Eye (tissue), 1 donor: Measurements from ENCODE around the gene MKNK1.

ENCODE experiments used
- DNase-seq: peaks from one replicate; pipeline ENCODE4 v3.0.0-alpha.2; 2015

Gene MKNK1

GRCh38 chr1:46557403-46557802 is 46.7 kb downstream of the MKNK1 start:
- DNase-seq: no peak

- DNase-seq: no peak
Measured at GRCh38 chr1:46556822-46557221, 47.2 kb downstream of the MKNK1 start.

GRCh38 chr1:46555826-46556619 is 48.0 kb downstream of the MKNK1 start:
- DNase-seq: no peak

GRCh38 chr1:46554597-46555381 is 49.3 kb downstream of the MKNK1 start:
- peak; percentile 71 for DNase-seq

DNA sequence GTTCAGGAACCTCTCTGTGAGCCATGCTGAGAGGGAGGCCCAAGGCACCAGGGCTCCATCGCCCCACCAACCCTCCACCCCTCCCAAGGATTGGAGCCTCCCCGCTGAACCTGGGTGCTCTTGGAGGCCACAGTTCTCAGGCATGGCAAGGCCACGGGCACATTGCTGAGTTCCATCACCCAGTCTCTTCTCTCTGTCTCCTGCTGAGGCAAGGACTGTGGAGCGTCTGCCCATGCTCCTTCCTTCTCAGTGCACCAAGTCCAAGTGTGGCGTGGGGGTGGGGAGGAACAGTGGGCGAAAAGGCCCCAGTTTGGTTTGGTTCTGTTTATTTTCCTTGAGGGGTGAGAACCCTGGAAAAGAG is 49.9 kb downstream of the MKNK1 start:
- no peak for DNase-seq

DNA sequence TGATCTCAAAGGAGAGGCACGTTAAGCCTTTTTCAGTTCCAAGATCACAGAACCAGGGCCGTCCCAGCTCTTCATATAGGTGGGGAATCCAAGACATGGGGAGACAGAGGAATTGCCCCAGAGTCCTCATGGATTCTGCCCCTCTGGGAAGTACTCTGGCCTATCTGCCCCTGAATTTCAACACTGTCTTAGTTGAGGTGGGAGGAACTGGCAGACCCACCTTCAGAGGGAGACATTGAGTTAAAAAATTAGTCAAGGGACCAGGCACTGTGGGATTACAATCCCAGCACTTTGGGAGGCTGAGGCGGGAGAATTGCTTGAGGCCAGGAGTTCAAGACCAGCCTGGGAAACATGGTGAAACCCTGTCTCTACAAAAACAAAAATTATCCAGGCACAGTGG is 50.6 kb downstream of the MKNK1 start:
- DNase-seq: no peak

DNA sequence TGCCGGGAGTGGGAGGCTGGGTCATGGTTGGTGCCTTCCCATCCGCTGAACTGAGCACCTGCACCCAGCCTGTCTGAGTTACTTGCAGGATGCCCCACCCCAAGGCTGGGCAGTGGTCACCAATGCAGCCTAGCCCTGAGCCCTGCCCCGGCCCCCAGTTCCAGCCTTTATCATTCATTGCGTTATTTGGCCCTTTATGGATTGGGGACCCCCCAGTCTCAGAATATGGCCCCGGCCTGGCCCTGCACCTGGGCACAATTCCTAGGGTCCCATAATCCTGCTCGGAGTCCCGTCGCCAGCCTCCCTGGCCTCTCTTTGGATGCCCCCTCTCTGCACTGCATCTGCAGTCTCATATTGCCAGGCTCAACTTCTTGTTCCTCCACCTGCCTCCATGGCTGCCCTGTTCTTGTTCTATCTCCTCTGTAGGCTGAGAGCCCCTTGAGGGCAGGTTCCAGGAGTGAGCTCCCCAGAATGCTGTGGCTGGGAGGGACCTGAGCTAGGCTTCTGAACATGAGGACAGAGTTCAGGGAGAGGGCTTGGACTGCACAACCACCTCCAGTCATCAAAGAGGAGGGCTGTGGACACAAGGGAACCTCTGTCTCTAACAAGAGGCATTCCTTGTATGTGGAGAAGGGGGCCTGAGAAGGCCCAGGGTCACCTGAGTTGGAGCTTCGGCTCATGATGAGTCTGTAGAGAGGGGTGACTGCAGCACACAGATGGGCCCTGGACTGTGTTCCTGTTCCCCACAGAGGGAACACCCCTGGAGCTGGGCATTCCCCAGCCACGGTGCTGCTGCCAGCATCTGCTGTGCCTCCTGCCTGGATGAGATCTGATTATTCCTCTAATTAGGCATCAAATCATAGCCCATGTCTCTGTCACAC is 51.5 kb downstream of the MKNK1 start:
- DNase-seq: no peak

GRCh38 chr1:46551597-46552095 is 52.4 kb downstream of the MKNK1 start, which contains the start of gene KNCN:
Gene KNCN, minus strand, starts transcription at chr1:46551647. Its CDS starts 432 bp downstream, at chr1:46551215.
- DNase-seq: peak; percentile 45

DNA sequence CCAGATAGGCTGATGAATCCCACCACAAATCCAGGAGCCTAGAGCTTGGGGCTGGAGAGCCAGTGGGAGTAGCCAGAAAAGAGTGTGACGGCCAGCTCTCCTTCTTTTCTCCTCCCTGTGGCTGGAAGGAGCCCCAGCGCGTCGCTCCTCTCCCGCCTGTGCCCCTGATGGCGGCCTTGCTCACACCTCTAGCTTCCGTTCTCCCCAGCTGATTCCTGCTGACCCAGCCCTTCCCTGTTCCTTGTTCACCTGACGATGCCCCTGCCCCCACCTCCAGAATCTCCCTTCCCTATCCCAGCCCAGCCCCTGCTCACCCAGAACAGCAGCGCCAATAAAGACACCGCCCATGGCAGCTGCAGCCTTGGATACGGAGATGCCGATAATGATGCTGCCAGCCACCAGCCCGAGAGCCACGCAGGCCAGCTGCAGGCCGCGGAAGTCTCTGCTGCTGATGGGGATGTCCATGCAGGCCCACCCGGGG is 53.3 kb downstream of the MKNK1 start:
- peak; percentile 36 for DNase-seq

GRCh38 chr1:46549697-46550681 is 54.1 kb downstream of the MKNK1 start:
- peak; percentile 85 for DNase-seq

DNA sequence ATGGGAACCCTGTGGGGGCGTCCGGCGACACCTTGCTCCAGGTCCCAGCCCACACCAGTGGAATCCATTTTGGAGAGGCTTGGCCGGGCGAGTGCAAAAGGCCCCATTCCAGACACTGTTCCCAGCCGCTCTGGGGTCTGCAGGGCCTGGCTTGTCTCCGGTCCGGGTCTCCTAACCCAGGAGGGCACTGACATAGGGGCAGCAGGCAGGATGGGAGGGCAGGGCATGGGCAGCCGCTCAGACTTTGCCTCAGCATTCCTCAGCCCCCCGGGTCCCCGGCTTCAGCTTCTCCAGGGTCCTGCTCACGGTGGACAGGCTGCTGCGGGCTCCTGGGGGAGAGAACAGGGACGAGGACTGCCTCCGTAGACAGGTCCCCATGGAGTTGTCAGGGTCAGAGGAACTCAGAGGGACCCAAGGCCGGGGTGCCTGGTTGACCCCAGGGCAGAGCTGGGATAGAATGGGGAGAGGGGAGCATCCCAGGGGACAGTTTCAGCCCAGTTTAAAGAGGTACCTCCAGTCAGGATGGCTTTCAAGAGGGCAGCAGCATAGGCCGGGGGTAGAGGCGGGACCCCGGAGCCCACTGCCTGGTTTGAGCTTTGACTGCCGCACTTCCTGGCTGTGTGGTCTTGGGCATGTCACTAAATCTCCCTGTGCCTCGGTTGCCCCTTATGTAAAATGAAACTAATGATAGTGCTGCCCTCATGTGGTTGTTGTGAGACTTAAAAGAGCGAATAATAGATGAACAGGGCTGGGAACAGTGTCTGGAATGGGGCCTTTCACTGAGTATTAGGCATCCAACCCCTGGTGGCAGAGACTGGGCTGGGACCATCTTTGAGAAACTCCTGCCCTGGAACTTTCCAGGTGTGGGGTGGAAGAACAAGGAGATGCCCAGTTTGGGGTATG is 56.3 kb downstream of the MKNK1 start:
- peak; percentile 61 for DNase-seq

GRCh38 chr1:46546210-46546609 is 57.9 kb downstream of the MKNK1 start:
- no peak for DNase-seq

- no peak for DNase-seq
Measured at GRCh38 chr1:46545784-46546183, 58.3 kb downstream of the MKNK1 start.

DNA sequence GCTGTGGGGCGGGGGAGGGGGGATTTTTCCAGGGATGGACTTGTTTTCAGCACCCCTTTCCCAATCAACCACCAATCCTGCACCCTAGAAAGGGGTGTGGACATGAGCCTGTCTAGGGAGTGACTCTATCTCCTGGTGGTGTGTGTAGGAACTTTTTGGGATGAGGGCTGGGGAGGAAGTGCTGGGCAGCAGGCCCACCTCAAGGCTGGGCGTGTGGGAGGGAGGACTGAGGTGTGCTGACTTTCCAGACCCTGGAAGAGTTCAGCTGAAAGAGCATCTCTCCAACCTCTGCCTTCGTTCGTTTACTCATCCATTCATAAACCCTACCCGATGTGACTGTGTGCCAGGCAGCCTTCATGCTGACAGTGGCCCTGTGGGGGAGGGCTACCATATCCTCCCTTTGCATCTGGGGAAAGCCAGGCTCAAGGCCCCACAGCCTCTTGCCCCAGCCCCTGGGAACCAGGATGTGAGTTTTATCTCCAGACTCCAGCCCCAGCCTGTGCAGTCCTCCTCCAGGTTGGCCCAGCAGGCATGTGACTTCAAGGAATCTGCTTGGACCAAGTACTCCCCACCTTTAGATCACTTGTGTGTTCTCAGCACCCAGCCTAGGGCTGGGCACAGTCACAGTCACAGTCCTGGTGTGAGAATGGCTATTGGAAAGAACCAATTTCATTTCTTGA is 59.4 kb downstream of the MKNK1 start:
- no peak for DNase-seq

- peak; percentile 53 for DNase-seq
Measured at GRCh38 chr1:46543761-46544560, 60.1 kb downstream of the MKNK1 start.

GRCh38 chr1:46543382-46543760 is 60.7 kb downstream of the MKNK1 start:
- no peak for DNase-seq

GRCh38 chr1:46539972-46540371 is 64.1 kb downstream of the MKNK1 start:
- DNase-seq: no peak

GRCh38 chr1:46538147-46538546 is 65.9 kb downstream of the MKNK1 start:
- no peak for DNase-seq

DNA sequence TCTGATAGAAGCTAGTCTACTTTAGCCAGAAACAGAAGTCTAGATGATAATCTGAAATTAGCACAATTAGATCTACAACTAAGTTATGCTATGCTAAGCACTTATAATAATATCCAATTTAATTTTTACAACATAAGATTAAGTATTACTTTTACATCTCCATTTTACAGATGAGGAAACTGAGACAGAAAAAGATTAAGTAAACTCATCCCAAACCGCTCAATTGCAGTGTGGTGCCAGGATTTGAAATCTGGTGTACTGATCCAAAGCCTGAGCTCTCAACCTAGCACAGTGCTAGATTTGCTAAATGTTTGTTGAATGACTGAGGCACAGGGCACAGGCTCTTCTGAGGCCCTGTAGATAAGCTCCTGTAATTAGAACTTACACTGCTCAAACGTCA is 66.4 kb downstream of the MKNK1 start:
- no peak for DNase-seq
